Stimulated activated CD4-positive, alpha-beta T cell treated with anti-CD3 and anti-CD28 coated beads, Interleukin-1b, Interleukin-23, amount 100 ng/mL, for 4 hours (primary cell): Measurements from ENCODE around the gene RAPGEFL1.
A peak's percentile ranks its signal among the peaks of the same experiment; 100 is the strongest.
"Not testable (repeated sequence)": the region's sequence is repeated elsewhere in the genome, so short reads cannot be mapped to it uniquely, and the experiment has no call there.

ENCODE experiments used
- DNase-seq, 2 donors: peaks; one replicate each; pipeline ENCODE4 v3.0.0-alpha.2; 2020; ENCODE audit warnings: low read depth in 2 of 2

RAPGEFL1 gene

DNA sequence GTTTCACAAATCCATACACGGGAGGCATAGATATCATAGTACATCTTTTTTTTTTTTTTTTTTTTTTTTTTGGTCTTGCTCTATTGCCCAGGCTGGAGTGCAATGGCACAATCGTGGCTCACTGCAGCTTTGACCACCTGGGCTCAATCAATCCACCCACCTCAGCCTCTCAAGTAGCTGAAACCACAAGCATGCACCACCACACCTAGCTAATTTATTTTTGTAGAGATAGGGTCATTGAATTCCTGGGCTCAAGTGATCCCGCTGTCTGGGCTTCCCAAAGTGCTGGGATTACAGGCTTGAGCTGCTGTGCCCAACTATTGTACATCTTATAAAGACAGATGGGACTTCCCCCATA is 3.5 kb upstream of the RAPGEFL1 start:
- DNase-seq, result no peak

DNA sequence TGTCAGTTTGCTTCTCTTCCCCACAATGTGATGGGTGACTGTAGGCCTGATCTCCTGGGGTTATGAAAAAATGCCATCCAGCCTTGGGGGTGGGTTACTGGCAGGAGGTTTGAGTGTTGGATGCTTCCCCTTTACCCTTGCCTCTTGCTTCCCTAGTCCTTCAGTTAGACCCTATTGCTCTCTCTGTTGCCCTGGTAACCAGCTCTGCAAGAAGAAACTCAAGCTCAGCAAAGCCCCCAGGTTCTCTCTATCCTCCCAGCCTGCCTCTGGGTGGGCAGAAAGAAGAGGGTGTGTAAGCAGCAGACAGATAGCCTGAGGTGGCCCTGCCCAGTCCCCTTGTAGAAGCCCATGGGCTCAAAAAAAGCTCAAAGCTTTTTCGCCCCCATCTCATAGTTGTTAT is 2.8 kb upstream of the RAPGEFL1 start:
- no peak for DNase-seq

DNA sequence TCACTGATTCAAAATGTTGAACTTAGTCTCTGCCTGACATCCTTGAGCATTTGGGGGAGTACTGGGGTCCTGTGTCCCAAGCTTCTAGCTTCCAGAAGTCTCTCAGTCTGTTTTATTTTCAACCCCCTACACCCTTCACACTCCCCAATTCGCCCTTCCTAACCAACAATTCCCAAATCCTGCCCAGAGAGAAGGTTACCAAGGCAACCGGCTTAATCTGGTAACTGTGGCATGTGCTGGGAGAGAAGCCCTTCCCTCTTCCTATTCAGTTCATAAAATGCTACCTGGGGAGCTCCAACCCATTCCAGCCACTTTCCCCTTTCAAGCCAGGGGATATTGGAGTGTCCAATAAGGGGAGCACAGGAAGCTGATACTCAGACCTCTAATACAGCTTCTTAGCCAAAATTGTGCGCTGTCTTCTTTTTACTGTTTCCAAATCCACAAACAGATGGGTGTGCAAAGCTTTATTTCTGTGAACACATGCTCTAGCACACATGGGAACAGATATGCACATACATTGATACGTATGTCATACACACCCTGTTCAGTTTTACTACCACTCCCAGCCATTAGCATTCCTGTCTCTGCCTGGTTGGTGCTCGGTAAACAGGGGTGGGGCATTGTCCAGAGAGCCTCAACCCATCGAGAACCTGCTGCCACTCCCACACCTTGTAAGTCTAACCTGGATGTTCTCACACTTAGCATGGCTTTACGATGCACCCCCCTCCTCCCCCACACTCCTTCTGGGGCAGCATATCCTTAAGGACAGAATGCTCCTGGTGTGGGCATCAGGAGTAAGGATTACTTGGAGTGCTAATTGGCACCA is 1.1 kb upstream of the RAPGEFL1 start:
- DNase-seq, result no peak

DNA sequence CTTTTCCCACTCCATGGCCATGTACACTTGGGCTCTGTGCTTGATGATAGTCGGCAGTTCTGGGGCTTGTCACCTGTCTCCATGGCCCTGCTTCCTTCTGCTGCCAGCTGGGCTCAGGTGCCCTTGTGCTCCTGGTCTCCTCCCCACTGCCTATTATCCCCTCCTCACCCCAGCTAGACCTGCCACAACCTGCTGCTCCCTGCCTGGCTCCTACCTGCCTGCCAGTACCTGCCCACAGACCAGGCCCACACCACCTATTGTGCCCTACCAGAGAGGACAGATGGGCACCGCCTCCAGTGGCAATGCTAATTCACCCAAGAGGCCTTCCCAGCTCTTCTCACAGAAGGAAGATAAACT is 538 bp upstream of the RAPGEFL1 start:
- no peak for DNase-seq

DNA sequence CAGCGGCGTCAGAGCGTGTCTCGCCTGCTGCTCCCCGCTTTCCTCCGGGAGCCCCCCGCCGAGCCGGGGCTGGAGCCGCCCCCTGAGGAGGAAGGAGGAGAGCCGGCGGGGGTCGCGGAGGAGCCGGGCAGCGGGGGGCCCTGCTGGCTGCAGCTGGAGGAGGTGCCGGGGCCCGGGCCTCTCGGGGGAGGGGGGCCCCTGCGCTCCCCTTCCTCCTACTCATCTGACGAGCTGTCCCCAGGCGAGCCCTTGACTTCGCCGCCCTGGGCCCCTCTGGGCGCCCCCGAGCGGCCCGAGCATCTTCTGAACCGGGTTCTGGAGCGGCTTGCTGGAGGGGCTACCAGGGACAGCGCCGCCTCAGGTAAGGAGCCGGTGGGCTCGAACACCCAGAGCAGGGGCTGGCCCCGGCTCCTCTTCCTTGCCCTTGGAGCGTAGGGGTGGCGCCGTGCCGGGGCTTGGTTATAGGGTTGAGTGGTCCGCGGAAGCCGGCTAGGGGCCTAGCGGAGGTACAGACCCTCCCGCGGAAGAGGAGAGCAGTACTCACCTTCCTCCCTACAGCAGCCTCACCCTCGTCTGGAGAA is 841 bp downstream of the RAPGEFL1 start:
- no peak for DNase-seq

DNA sequence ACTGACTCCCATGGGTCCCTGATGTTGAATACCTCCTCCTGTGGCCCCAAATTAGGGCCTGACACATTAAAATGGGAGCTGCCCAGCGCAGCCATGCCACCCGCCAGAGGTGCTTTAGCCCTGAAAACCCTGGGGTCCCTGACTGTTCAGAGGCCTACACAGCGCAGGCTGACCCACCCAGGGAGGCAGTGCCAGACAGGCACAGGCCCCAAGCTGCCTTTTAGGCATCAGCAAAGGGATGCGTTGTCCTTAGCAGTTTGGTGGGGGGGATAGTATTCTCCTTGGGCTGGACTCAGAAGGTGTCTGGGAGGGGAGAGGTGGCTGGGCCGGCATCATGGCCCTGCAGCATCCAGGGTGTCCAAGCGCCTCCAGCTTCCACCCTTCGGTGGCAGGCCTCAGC is 1.4 kb downstream of the RAPGEFL1 start:
- no peak for DNase-seq

DNA sequence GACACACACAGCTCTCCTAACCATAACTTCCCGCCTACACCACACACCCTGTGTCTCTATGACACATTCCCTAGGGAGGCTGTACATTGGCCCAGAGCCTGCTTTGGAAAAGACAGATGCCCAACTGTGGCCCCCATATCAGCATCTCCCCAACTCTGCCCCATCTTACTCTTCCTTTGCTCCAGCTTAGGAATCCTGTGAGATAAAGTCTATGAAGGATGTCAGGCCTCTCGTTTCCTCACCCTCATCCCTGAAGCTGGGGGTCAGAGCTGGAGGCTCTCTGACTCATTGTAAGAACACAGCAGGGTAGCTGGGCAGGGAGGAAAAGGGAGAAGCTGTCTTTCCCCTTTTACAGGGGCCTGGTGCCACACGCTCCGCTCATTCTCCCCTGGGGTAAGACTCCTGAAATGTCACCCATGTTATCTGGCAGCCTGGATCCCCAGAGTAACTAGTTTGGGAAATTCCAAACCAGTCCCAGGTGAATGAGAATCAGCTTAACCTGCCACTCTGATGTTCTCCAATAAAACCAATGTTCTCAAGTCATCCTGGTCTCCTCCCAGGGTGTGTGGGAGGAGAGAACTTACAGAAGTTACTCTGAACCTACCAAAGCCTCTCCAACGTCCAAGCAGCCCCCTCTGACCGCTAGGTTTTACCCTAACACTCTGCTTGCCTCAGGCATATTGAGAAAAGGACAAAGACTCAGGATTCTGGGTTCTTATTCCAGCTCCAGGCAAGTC is 2.8 kb downstream of the RAPGEFL1 start:
- no peak for DNase-seq

DNA sequence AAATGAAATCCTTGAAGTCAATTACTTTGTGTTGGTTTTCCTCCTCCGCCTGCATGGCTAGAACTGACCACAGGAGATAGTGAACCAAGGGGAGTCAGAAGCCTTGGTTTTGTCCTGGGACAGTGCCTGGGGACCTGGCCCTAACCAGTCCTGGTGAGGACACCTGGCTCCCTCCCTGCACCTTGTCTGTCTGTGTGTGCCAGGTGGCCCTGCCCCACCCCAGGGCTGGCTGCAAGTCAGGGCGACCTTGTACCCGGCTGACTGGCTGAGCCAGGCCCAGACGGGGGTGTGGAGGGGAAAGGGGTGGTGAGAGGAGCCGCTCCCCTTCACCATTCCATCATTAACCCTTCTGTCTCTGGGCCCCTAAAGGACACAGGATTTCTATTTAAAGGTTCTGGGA is 3.4 kb downstream of the RAPGEFL1 start:
- DNase-seq, result no peak

DNA sequence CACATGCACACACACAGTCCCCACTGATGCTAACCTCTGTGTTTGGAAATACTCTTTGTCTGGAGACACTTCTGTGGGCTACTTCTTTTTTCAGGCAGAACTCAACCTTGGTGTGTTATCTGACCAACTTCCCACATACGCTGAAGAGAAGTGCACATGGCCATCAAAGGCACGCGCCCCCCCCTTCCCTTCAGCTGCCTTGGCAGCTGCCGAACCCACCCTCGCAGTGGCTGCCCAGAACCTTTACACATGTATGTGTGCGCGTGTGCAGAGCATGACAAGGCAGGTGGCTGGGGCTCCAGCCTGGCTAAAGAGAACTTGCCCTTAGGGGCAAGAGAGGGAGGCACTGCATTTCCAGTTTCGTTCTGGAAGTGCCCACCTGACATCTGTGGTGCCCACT is 3.9 kb downstream of the RAPGEFL1 start:
- DNase-seq, result no peak

DNA sequence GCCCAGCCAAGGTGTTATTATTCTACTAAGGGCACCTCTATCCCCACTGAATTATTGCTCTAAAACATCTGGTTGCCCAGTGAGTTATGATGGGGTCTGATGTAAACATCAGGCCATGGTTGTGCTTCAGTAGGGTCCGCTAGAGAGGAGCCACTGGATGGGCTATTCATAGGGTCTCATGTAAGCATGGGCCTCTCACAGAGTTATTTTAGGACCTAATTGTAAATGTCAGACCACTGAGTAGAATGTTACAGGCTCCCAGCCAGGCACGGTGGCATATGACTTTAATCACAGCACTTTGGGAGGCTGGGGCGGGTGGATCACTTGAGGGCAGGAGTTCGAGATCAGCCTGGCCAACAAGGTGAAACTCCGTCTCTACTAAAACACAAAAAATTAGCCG is 5.3 kb downstream of the RAPGEFL1 start:
- no peak for DNase-seq

DNA sequence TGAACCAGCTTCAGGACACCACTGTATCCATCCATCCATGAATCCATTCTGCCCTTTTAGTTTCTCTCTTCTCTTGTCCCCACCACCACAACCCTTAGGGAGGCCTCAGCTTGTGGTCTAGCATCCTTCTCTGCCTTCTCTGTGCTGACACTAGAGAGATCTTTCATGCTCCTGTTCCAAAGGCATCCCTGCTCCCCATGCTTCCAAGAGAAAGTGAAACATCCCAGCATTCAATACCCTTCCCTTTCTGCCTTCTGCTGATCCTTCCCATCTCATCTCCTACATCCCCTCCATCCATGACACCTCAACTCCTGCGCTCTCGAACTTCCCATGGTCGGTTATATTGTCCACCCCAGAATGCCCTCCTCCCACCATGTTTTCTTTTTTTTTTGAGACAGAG is 10.0 kb downstream of the RAPGEFL1 start:
- no peak for DNase-seq

DNA sequence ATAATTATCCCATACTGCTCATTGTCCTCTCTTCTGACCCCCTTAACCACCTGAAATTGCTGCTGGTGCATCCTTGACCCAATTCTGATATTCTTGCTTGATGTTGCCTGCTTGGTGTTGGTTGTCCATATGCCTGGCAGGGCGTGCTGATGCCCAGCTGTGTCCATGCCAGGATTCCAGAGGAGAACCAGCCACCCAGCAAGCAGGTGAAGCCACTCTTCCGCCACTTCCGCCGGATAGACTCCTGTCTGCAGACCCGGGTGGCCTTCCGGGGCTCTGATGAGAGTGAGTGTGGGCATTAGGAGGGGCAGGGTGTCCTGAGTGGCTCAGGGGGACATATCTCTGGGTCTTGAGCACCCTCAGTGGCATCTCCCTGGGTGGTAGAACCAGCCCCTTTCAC is 11.4 kb downstream of the RAPGEFL1 start:
- DNase-seq, result no peak

DNA sequence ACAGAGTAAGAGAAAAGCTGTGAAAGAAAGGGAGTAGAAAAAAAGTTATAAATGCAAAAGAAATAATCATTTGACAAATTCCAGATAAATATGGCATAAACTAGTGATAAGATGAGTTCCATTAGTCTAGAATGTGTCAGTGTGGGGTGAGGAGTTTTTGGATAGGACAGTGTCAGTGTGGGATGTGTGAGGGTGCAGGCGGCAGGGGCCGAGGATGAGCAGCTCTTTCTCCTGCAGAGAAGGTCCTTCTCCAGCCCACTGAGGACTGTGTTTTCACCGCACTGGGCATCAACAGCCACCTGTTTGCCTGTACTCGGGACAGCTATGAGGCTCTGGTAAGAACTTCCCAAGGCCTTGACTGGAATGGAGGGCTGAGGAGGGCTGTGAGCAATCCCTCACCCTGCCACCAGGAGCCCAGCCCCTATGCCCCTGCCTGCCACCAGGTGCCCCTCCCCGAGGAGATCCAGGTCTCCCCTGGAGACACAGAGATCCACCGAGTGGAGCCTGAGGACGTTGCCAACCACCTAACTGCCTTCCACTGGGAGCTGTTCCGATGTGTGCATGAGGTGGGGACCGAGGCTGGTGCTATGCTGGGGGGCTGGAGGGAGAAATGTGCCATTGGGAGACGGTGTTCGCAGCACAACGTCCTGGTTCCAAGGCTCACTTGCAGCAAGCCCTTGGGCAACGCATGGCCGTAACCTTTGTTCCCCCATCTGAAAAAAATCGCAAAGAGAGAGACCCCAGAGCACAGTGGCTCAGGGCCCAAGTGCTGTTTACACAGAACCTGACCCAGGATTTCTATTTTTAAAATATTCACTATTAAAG is 13.1 kb downstream of the RAPGEFL1 start:
- no peak for DNase-seq

DNA sequence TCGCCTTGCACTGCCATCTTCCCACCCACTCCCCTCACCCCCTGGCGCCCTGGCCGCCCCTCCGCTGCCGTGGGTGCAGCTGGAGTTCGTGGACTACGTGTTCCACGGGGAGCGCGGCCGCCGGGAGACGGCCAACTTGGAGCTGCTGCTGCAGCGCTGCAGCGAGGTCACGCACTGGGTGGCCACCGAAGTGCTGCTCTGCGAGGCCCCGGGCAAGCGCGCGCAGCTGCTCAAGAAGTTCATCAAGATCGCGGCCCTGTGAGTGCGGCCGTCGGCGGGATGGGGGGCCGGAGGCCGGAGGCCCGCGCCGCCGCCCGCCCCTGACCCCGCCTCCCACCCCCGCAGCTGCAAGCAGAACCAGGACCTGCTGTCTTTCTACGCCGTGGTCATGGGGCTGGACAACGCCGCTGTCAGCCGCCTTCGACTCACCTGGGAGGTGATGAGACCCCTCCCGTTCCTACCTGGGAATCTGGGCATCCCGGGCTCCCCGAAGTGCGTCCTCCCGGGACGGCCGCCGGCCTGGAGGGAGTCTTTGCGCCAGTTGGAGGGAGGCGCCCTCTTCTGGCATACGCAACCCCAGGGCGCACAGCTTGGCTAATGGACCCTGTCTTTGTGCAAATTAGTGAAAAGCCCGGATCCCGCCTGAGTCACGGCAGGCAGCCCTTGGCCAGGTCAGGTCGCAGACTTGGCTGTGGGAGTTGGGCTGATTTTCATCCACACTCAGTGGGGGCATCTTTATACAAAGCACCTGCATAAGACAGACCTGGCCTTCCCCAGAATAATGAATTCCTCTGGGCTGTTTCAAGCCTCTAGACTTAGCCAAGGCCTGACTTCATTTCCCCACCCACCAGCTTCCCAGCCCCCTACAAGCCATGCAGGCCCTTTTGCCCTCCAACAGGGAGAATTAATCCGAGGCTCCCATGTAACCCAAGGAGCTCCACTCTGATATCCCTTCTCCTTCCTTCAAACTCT is 14.3 kb downstream of the RAPGEFL1 start:
- peak; percentile 35 to 49 for DNase-seq

DNA sequence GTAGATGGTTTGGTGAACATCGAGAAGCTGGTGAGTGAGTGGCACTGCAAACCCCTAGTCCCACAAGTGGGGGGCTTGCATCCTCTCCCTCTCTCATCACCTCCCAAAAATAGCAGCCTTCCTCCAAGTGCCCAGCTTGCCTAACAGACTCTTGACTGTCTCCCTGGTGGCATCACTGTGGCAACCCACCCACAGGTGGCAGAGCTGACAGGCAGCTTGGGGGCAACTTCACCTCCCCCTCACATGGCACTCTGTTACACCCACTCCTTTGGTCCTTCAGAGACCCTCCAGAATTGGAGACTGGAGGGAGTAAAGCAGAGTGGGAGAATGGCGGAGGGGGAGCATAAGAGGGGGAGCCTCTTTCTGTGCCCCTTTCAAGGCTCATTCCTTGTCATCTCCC is 15.7 kb downstream of the RAPGEFL1 start:
- no peak for DNase-seq

DNA sequence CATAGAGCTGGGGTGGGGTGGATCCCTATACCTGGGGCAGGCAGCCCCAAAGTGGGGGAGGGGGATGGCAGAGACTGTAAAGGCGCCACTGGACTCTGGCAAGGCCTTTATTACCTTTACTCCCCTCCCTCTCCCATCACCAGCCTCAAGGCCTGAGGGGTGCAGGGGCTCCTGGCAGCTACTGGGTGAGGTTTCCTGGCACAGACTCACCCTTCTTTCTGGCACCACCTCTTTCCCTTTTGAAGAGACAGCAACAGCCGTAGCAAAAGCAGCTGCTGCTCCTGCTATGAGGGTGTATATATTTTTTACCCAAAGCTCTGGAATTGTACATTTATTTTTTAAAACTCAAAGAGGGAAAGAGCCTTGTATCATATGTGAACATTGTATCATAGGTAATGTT is 17.6 kb downstream of the RAPGEFL1 start:
- no peak for DNase-seq

DNA sequence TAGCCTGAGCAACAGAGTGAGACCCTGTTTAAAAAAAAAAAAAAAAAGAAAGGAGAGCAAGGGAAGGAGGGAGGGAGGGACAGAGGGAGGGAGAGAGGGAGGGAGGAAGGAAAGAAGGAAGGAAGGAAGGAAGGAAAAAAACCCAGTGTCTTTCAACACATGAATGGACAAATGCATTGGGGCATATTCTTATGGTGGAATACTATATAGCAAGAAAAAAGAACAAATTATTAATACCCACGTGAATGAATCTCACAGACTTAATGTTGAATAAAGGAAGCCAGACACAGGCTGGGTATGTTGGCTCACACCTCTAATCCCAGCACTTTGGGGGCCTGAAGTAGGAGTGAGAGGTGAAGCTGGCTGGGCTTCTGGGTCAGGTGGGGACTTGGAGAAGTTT is 20.3 kb downstream of the RAPGEFL1 start:
- no peak for DNase-seq

DNA sequence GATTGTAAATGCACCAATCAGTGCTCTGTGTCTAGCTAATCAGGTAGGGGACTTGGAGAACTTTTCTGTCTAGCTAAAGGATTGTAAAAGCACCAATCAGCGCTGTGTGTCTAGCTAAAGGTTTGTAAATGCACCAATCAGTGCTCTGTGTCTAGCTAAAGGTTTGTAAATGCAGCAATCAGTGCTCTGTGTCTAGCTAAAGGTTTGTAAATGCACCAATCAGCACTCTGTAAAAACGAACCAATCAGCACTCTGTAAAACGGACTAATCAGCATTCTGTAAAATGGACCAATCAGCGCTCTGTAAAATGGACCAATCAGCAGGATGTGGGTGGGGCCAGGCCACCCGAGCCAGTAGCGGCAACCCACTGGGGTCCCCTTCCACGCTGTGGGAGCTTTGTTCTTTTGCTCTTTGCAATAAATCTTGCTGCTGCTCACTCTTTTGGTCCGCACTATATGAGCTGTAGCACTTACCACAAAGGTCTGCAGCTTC is 20.7 kb downstream of the RAPGEFL1 start:
- not testable (repeated sequence) for DNase-seq

DNA sequence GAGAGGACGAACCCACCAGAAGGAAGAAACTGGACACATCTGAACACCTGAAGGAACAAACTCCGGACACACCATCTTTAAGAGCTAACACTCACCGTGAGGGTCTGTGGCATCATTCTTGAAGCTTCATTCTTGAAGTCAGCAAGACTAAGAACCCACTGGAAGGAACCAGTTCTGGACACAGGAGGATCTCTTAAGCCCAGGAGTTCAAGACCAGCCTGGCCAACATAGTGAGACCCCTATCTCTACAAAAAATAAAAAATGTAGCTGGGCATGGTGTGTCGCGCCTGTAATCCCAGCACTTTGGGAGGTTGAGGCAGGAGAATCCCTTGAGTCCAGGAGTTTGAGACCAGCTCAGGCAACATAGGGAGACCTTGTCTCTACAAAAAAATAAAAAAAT is 21.3 kb downstream of the RAPGEFL1 start:
- no peak for DNase-seq

DNA sequence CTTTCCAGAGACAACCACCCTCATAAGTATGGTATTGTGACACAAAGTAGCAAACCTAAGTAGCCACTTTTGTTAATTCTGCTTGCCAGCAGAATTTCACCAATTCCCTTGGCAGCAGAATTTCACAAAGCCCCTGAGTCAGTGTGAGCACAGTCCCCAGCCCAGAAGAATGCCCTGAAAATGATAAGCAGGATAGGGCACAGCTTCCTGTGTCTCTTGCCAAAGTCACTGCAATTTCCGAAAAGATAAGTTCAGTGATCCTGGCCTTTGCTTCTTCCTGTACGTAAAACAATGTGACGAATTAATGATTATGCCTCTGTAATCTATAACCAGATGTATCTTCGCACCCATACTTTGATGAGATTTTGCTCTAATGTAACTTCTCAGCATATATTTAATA is 25.9 kb downstream of the RAPGEFL1 start:
- no peak for DNase-seq

DNA sequence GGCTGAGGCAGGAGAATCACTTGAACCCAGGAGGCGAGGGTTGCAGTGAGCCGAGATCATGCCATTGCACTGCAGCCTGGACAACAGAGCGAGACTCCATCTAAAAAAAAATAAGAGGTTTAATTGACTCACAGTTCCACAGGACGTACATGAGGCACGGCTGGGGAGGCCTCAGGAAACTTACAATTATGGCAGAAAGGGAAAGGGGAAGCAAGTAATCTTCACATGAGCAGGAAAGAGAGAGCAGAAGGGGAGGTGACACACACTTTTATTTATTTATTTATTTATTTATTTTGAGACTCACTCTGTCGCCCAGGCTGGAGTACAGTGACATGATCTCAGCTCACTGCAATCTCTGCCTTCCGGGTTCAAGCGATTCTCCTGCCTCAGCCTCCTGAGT is 28.9 kb downstream of the RAPGEFL1 start:
- not testable (repeated sequence) for DNase-seq
